Measurements from ENCODE around the gene PPFIA4.

PPFIA4 gene

DNA sequence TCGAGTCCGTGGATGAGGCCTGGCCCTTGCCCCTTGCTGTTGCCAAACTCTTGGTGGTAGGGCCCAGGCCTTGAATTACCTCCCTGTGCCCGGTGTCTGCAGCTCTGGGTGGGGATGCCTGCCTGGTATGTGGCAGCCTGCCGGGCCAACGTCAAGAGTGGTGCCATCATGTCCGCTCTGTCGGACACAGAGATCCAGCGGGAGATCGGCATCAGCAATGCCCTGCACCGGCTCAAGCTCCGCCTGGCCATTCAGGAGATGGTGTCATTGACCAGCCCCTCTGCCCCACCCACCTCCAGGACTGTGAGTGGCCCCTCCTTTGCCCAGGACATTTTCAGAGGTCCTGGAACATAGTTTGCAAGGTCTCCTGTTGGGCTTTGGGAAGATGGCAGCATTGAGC is 33.8 kb downstream of the PPFIA4 start:
- DNase-seq, result no peak

DNA sequence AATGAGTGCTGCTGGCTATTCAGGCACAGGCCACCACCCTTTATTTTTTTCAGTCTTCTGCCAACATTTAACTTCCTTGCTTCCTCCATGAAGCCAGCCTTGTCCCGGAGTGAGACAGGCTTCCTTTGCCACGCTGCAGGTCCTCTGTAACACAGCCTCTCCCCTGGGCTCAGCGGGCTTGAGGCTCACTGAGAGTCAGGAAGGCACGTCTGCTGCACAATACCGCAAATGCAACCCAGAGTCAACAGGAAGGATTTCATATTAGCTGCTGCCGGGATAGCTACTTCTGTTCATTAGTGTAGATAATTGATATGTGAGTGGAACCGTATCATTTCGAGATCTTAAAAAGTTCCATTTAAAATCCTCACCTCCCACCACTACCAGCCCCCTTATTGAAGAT is 37.0 kb downstream of the PPFIA4 start:
- DNase-seq, result no peak

DNA sequence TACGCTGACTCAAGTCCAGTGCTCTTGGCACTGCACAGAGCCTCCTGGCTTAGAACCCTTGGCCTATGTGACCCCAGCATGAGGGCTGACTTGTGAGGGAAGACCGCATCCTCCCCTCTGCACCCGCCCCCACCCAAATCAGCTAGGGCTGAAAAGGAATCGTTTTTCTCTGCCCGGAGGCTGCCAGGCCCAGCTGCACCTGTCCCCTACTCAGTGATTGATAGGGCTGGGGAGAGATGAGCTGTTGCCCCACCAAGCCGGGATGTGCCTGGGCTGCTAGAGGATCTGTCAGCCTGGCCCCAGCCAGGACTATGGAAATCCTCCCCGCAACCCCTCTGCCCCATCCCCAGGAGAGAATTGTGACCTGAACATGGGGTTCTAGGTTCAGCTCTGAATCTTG is 38.9 kb downstream of the PPFIA4 start:
- DNase-seq, result no peak

DNA sequence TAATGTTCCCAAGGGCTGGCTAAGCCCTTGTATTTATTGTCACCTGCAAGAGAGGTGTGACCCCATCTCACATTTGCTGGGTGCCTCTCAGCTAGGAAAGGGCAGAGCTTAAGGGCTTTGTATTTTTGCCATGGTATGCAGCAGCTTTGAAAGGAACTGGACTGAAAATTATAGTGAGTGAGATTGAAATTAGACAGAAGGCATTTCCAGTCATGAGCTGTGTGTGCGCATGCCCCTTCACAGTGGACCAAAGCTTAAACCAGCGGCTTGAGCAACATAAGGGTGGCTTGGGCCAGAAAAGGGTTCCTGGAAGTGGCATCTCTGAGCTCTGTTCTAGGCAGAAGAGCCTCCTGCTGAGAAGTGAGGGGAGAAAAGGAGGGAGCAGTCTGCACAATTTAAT is 39.7 kb downstream of the PPFIA4 start:
- DNase-seq, result no peak

DNA sequence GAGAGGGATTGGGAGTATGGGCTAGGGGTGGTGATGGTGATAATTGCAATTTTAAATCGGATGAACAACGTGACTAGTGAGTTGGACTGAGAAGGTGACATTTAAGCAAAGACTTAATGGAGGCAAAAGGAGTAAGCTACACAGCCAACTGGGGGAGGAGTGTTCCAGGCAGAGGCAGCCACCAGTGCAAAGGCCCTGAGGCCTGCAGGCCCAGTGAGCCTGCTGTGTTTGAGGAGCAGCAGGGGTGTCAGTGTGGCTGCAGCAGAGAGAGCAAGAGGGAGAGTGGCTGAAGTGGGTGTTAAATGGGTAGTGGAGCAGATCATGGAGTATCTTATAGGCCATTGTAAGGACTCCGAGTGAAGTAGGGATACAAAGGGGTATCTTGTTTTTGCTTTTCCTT is 40.7 kb downstream of the PPFIA4 start:
- DNase-seq, result no peak

DNA sequence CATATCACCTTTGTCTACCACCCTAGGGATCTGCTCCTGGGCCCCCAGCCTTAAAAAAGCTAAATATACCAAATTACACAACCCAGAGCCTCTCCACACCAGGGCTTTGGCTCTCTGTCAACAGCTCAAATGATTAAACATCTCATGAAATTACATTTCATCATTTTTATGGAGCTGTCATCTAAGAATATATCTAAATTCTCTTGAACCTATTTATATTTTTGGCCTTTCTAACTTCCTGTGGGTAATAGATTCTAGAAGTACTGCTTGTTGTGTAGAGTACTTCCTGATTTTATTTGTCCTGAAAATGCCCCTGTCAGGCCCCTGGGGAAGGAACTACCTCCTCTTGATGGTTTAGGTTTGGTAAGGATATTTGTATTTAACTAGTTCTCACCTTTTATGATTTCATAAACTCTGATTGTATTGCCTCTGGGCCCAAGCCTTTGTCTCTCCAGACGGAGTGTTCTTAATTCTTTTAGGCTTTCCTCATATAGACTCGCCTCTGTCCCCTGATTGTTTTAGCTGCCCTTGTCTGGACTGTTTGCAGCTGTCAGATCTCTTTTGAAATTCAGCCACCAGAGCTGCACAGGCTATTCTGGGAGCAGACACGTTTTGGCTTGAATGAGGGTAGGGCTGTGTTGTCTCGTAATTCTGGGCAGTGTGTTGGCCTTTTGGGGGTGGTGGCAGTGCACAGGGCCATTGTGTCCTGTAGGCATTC is 42.9 kb downstream of the PPFIA4 start:
- no peak for DNase-seq

DNA sequence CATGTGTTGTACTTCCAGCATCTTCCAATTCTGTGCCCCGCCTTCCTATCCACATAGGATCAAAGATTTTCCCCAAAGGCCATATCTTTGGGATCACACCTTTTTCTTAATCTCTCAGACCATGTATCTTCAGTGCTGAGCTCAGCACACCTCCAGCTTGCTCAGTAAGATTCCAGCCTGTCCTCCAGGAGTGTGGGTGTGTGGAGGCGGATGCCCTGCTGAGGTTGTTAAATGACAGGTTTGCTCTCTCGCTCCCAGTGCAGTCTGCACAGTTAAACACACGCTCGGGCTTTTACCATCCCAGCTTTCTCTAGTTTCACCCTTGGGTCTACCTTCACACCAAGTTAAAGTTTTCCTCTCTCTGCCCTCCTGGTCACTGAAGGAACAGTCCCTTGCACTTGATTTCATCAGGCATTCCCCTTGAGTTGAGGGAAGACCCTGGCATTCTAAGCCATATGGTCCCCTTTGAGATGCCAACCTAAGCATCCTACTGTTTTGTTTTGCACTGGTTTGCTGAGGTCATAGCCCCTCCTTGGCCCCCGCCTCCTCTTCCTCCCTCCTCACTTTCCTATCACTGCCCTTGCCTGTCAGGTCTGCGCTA is 45.8 kb downstream of the PPFIA4 start:
- no peak for DNase-seq

DNA sequence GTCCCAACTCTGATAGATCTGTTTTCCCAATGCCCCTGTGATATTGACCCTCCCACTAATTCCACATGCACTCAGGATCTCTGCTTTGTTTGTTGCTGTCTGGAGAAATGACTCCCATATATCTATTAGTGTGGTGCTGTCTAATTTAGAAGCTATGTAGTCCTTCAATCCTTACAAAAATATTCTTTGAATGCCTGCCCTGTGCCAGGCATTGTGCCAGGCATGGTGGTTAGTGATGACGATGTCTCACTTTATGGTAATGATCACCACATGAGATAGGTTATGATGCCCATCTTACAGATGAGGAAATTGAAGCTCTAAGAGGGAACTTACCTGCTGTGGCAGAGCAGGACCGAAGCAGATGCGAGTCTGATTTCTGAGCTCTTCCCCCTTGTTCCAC is 46.6 kb downstream of the PPFIA4 start:
- no peak for DNase-seq

DNA sequence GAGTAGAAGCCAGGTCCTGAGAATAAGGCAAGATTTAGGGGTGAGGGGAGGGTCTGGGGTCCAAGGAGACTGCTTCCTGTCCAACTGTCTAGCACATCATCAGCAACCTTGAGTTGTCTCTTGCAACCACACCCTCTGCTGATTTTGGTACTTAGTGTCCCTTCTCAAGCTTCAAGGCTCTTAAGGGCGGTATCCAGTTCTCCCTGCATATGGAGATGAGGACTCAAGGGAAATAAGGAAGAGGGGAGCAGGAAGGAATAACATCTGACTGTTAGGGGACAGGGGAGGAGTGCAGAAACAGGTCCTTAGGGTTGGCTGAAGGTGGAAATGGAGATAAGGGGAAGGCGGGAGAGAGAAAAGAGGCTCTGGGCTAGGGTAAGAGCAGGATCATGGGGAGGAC is 47.2 kb downstream of the PPFIA4 start:
- DNase-seq, result no peak

DNA sequence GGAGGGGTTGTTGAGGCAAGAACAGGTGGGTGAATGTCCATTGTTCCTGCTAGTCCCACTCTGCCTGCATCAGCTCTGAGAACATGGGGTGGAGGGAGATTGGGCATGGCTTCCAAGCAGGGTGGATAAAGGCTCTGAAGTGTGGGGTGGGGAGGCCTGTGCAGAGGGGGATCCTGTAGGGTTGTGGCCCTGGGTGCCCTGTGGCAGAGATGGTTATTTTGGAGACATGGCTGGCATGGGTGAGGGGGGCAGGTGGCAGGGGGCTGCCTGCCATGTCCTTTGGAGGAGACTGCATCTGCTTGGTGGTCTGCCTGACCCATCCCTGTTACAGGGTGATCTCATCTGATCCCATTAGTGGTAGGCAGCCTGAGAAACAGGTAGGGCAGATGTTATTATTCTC is 48.3 kb downstream of the PPFIA4 start:
- no peak for DNase-seq

DNA sequence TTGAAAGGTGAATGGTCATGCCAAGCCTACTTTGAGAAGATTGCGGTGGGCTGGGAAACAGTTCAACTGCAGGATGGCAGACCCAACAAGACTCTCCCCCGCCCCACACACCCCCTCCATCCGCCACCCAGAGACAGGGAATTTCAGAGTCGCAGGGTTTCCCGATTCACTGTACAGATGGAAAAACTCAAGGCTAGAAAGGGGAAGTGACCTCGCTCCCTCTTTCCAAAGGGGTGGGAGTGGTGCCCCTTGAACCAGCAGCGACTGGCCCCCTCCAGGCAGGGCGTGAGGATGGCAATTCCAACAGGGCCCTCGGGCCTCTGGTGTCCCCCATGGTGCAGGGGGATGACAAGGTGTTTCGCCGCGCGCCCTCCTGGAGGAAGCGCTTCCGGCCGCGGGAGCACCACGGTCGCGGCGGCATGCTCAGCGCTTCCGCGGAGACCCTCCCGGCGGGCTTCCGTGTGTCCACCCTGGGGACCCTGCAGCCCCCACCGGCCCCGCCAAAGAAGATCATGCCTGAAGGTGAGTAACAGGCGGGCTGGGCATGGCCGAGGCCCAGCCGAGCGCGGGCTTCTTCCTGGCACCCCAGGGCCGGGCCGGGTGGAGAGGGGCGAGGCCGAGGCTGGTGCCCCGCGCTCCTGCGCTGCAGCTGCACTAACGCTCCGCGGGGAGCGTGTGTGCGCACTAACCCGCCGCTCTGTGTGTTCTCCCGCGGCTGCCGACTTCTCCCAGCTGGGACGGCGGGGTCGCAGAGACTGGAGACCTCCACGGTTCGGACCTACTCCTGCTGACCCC is 49.1 kb downstream of the PPFIA4 start:
- DNase-seq, result no peak

DNA sequence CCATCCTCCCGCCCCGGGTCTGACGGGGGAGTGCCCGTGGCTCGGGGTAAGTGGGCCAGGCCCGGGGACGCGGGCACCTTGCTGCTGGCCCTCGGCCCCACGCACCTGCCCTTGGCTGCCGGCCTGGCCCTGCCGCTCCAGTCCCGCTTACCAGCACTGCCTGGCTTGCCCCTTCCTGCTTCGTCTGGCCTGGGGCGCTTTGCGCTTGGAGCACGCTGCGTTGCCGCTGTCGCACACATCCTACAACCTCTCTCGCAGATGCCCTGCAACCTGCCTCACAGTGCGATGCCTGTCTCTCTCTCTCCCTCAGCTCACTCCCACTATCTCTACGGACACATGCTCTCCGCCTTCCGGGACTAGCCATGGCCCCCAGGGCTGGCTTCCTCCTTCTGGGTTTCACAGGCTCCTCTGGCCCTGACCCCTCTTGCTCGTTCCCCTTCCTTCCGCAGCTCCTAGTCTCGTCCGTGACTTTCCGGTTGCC is 49.8 kb downstream of the PPFIA4 start:
- no peak for DNase-seq

DNA sequence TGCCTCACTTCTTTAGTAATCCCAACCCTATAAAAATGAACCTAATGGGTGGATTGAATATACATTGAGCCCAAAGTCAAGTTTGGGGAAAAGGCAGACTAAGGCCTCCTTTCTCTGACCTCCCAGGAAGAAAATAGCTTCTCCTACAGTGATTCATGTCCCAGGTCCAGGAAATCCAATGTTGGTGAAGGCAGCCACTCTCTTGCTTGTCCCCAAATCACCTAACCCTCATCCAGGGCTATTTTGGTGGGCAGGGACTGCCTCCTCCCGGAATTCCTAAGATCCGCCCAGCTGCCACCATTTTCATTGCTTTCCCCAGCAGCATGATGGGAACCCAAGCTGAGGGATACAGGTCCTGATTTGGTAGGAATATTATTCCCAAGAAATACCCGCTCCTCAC is 51.1 kb downstream of the PPFIA4 start:
- DNase-seq, result no peak

DNA sequence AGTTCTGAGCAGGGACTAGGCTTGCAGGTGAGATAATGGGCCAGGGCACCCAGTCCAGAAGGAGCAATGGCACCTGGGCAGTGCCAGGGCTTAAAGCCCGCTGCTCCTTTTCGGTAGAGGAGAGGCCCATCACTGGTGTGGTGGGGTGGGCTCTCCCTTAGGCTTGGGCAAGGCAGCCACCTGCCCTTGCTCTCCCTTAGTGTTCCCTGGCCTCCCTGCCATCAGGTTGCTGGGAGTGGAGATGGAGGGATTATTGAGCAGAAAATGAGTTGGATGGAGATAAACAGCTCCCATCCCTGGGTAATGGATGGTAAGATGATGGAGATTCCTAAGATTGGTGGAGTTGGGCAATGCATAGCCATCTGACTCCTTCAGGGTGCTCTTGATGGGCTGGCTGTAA is 51.7 kb downstream of the PPFIA4 start:
- DNase-seq, result no peak

DNA sequence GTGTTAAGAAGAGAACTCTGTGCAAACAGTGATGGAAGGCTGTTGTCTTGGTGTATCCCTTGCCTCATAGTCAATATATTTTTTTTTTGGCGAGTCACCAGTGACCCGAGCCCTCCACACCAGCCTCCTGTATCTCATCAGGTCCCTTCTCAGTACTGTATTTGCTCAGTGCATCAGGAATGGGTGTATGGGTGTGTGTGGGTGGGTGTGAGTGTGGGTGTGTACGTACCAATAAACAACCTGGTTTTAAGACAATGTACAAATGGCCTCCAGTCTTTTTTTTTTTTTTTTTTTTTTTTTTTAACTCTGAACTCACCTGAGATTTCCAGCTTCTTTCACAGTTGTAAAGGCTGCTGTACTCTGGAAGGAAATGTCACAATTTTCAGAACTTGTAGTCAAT is 52.2 kb downstream of the PPFIA4 start:
- DNase-seq, result no peak

DNA sequence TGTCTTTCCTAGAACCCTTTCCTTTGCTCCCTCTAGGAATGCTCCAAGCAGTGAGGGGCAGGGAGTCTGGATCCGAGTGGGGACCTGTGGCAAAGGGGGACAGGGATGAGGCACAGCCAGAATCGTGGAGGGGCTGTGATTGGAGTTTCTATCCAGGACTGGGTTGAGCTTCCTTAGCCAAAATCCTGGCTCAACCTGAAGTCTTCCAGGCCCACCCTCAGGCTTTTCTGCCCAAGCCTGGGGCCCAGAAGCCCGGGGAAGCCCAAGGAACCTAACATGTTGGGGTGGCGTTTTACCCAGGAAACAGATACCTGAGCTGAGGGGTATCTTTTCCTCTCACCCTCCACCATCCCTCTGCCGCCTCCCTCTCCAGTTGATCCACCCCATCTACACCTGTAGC is 54.2 kb downstream of the PPFIA4 start:
- no peak for DNase-seq

DNA sequence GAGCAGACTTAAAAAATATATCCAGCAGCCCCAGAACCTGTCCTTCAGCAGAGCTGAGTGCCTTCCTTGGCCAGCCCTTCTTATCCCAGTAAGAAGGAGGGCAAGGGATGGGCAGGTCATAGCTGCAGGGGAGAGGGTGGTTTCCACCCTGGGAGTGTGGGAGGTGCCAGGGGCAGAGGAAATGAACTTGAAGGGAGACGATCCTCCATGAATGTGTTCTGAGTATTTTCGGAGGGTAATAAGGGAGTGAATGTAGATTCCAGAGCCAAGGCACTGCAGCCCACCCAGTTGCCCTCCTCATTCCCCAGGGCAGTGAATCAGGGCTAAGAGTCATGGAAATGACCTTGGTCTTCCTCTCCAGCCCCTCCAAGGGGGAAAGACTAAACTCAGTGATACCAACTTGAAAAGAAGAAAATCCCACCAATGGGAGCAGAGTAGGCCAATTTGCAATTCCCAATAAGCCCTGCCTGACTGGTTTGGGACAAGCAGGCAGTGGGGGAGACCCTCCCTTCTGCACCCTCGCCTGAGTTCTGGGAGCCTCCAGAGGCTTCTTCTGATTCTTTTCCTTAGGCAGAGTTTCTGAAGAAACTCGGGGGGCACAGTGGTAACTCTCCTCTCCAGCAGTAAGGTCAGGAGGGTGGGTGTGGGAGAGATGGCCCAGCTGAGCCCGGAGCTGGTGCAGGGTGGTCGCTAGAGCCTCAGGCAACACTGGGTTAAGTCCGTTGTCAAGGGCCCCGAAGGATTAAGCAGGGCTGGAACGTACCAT is 55.4 kb downstream of the PPFIA4 start:
- no peak for DNase-seq

DNA sequence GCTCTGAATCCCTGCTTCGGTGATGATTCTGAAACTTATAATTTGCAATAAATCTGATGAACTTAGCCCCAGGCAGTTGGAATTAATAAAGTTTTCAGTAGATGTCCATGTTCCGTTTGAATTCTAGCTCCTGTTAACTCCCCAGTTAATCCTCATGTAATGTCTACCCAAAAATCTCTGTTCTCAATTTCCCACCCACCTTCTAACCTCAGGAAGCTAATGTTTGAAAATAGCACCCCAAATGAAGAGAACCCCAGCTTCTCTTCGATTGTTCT is 55.9 kb downstream of the PPFIA4 start:
- no peak for DNase-seq

DNA sequence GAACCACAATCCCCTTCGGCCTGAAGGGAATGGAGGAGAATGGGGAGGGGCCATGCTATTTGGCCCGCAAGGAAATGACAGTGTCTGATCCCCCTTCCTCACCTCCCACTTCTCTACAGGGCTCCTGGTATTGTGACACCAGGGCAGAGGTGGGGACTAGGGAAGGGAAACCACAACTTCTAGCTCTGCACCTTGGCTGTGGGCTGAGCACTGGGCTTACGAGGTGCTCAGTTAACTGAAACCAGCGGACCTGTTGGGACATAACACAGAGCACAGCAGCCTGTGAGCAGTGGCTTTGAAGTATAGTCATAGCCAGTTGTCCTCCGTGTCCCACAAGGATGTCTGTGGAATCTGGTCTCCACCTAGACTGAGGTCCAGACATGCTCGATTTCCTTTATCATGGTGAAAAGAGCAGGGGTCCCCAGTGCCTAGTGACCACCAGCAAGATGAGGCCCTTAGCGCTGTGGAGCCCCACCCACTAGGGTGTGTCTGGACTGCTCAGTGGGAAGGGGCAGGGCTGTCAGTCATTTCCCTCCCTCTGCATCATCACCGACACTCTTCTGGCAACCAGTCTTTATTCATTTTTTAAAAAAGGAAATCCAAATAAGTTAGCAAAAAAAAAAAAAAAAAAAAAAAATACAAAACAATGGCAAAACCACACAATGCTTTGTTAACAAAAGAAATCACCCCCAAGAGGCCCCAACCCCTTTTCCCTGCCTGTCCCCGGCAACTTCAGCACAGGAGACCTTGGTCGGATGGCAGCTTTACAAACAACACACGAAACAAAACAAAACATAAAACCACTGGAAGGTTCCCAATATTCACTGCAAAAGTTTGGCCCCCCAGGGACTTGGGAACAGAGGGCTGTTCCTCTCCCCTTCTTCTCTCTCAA is 56.5 kb downstream of the PPFIA4 start:
- no peak for DNase-seq

DNA sequence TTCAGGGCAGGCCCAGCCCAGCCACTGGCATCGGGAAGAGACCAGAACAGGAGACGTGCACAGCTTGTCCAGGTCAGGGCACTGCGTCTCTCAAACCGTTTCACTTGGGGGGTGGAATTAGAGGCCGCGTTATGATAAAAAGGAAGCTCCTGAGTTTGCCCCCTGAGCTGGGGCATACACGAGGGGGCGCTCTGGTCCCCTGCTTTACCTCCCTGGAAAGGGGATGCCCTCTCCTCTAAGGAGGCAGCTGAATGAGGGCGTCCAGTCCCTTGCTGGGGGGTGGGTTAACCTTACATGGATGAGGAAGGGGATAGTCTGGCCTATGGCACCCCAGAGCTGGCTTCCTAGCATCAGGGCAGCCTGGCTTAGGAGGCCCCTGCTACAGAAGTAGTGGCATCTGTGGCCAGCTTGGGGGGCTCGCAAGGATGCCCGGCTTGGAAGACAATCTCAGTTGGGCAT is 57.2 kb downstream of the PPFIA4 start:
- DNase-seq, result no peak

DNA sequence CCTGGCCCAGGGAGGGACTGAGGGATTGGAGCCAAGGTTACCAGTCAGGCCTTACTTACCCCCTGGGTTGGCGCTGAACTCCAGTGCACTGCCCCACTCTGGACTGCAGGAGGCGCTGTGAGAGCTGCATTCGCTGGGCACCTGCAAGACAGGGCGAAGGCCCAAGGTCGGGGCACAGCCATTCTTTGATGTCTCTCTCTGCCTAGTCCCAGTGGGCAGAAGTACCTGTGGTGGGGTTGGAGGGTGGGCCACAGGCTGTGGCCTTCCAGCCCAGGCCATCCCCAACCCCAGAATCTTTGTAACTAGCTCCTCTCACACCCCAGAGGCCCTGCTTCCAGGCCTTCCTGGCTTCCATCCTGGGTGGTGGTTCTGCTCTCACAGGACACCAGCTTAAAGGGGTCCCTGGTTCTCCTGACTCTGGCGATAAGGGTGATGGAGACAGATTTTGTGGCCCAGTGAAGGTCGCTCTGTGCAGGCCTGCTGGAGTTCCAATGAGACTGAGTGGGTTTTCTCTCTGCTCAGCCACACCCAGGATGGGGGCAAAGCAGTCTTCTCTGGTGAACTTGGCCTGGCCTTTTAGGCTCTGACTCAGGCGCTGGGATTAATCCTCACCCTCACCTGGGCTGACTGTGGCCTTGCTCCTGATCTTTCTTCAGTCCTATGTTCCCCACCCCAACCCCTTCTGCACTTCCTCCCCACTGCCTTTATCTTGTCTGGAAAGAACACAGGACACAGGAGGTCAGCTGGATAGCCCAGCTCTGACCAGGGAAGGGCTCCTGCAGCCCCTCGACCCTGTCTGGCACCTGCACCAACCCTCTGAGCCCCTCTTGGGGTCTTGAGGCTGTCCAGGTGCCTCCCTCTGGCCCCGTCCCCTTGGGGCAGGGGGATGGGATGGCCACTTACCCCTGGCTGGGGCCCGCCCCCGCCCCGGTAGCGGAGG is 58.6 kb downstream of the PPFIA4 start:
- DNase-seq, result peak; percentile 7
